Fibroblast of lung (primary cell): ENCODE measurements around the gene NUDT19. TPM values are rescaled to one million over a fixed set of nuclear protein-coding genes. Genes with fewer than 3 reads are reported as not detected.

Source experiments
- DNase-seq, 2 donors: peaks; one replicate each; pipeline versions ENCODE4 v3.0.0 to v3.0.0-alpha.2; 2010; ENCODE audit warnings: low read depth in 2 of 2
- H2AFZ ChIP-seq: 2 replicates; pipeline ENCODE4 v1.5.1; 2012; ENCODE audit warnings: low read length, control low read depth, inconsistent platforms
- H3K27ac ChIP-seq: 2 replicates; pipeline ENCODE4 v1.5.1; 2011; ENCODE audit warnings: low read length, control low read depth; ENCODE audit not compliant: insufficient read depth
- H3K27me3 ChIP-seq: 2 replicates; pipeline ENCODE4 v1.5.1; 2011; ENCODE audit warnings: mild to moderate bottlenecking, low read length; ENCODE audit not compliant: control insufficient read depth, insufficient read depth
- H3K36me3 ChIP-seq: 2 replicates; pipeline ENCODE4 v1.5.1; 2011; ENCODE audit warnings: low read length; ENCODE audit not compliant: control insufficient read depth, insufficient read depth
- H3K4me1 ChIP-seq: 2 replicates; pipeline ENCODE4 v1.5.1; 2011; ENCODE audit warnings: low read length; ENCODE audit not compliant: control insufficient read depth, insufficient read depth; ENCODE audit errors: extremely low read depth
- H3K4me2 ChIP-seq: 2 replicates; pipeline ENCODE4 v1.5.1; 2011; ENCODE audit warnings: low read length, control low read depth; ENCODE audit not compliant: insufficient read depth; ENCODE audit errors: extremely low read depth
- H3K4me3 ChIP-seq, 4 experiments: fragments of 200-600 bp in 1 of 4; sonication (generic) in 1 of 4; replicated peaks in 1 of 4; 2 replicates each; pipeline ENCODE4 v1.5.1; 2011 to 2016; ENCODE audit warnings: low read length in 4 of 4, low read depth in 3 of 4, mild to moderate bottlenecking in 3 of 4, control low read depth in 2 of 4, inconsistent platforms in 1 of 4, mixed read lengths in 1 of 4; ENCODE audit not compliant: insufficient read depth in 1 of 4; ENCODE audit errors: control extremely low read depth in 1 of 4
- H3K79me2 ChIP-seq: 2 replicates; pipeline ENCODE4 v1.5.1; 2012; ENCODE audit warnings: mild to moderate bottlenecking, low read length, inconsistent platforms; ENCODE audit not compliant: control insufficient read depth, insufficient read depth
- H3K9ac ChIP-seq: 2 replicates; pipeline ENCODE4 v1.5.1; 2011; ENCODE audit warnings: mild to moderate bottlenecking, low read length, control low read depth; ENCODE audit not compliant: insufficient read depth
- H3K9me3 ChIP-seq: 2 replicates; pipeline ENCODE4 v1.5.1; 2012; ENCODE audit warnings: low read depth, low read length; ENCODE audit not compliant: control insufficient read depth, insufficient read depth
- H4K20me1 ChIP-seq: 2 replicates; pipeline ENCODE4 v1.5.1; 2011; ENCODE audit warnings: low read length; ENCODE audit not compliant: control insufficient read depth, insufficient read depth; ENCODE audit errors: extremely low read depth
- EZH2 ChIP-seq: IDR thresholded peaks from 2 replicates; pipeline ENCODE4 v1.5.1; 2012; ENCODE audit warnings: low read length, control low read depth, mild to moderate bottlenecking; ENCODE audit errors: missing control alignments
- polyA plus RNA-seq, 2 donors: library from polyadenylated mRNA; depleted of rRNA in 1 of 2; stranded (reverse) in 1 of 2; unstranded in 1 of 2; fragments of >200 nt; gene quantifications; 2 replicates each; pipeline ENCODE4 v1.2.1, GENCODE V29; 2011 to 2012; ENCODE audit warnings: missing spikeins in 1 of 2
- total RNA-seq: library from RNA; depleted of rRNA; stranded (reverse); fragments of >200 nt; gene quantifications from 2 replicates; pipeline ENCODE4 v1.2.1, GENCODE V29; 2014
- TF ChIP-seq, protein P1 (sequence below), 2 donors: IDR thresholded peaks in 1 of 2; conservative IDR thresholded peaks in 1 of 2; 1 replicate in 1 of 2; 2 replicates in 1 of 2; pipeline ENCODE4 v1.5.1; 2011 to 2012; ENCODE audit warnings: low read length in 2 of 2, control low read depth in 1 of 2, inconsistent platforms in 1 of 2, low read depth in 1 of 2, mild to moderate bottlenecking in 1 of 2

The NUDT19 gene
- total and polyA plus RNA-seq, 2 donors (not counting 1 experiment from before 2014, with no cell fraction given): 7.8 to 8.2 TPM

DNA sequence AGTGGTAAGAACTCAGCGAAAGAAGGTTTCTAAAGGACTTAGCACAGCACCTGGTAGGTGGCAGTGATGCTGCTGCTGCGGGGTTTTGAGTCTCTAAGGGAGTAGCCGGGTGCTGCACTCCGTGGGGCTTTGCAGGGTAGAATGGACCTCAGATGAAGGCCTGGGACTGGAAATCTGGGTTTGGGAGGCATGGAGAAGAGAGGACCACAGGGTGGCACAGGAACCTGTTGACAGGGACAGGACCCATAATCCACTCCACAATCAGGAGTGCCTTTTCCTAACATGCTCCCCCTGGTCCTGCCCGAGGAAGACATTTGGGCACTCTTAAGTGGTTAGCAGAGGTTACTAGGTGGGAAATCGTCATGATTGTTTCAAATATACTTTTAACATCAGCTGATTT lies 57.7 kb downstream of the NUDT19 start:
- TF ChIP-seq, protein P1, sequence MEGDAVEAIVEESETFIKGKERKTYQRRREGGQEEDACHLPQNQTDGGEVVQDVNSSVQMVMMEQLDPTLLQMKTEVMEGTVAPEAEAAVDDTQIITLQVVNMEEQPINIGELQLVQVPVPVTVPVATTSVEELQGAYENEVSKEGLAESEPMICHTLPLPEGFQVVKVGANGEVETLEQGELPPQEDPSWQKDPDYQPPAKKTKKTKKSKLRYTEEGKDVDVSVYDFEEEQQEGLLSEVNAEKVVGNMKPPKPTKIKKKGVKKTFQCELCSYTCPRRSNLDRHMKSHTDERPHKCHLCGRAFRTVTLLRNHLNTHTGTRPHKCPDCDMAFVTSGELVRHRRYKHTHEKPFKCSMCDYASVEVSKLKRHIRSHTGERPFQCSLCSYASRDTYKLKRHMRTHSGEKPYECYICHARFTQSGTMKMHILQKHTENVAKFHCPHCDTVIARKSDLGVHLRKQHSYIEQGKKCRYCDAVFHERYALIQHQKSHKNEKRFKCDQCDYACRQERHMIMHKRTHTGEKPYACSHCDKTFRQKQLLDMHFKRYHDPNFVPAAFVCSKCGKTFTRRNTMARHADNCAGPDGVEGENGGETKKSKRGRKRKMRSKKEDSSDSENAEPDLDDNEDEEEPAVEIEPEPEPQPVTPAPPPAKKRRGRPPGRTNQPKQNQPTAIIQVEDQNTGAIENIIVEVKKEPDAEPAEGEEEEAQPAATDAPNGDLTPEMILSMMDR (conservative IDR thresholded peaks at IDR 0.05 in 1 of 2, IDR thresholded peaks at IDR 0.05 in 1 of 2; ENCODE audit: low read depth in 1 of 2, low read length in 2 of 2): no peak
- no peak for TF ChIP-seq EZH2
- DNase-seq: no peak
- no peak overlapping the region for H3K9ac ChIP-seq

DNA sequence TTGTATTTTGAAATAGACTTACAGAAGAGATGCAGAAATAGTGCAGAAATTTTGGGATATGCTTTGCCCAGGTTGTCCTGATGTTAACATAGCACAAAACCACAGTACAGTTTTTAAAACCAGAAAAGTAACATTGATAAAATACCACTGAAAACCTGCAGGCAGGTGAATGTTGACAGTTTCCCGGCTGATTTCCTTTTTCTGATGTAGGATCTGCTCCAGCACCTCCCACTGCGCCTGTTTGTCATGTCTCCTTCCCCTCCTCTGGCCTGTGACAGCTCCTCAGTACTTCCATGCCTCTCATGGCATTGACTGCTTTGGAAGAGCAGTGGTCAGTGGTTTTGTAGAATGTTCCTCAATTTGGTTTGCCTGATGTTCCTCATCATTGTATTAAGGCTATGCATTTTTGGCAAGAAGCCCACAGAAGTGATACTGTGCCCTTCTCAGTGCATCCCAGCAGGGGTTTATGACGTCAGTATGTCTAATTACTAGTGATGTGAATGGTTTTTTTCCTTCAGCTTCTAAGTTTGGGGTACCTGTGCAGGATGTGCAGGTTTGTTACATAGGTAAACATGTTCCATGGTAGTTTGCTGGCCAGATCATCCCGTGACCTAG lies 58.9 kb downstream of the NUDT19 start:
- no peaks in the 10 kb centered on the region for H3K79me2 ChIP-seq
- TF ChIP-seq, protein P1 (conservative IDR thresholded peaks at IDR 0.05 in 1 of 2, IDR thresholded peaks at IDR 0.05 in 1 of 2; ENCODE audit: low read depth in 1 of 2, low read length in 2 of 2): no peak
- TF ChIP-seq EZH2: no peak
- H3K4me2 ChIP-seq: no peak overlapping the region
- no peaks in the 10 kb centered on the region for H3K9me3 ChIP-seq
- H4K20me1 ChIP-seq: no peaks in the 10 kb centered on the region
- no peaks in the 10 kb centered on the region for H3K4me1 ChIP-seq
- no peaks in the 10 kb centered on the region for H3K27me3 ChIP-seq
- no peak for DNase-seq
- no peak overlapping the region for H3K4me3 ChIP-seq
- no peaks in the 10 kb centered on the region for H3K36me3 ChIP-seq
- no peak overlapping the region for H3K27ac ChIP-seq
- no peak overlapping the region for H3K9ac ChIP-seq
- H2AFZ ChIP-seq: no peak overlapping the region

More for the DNA sequence above, 57.7 kb downstream of the NUDT19 start:
- no peaks in the 10 kb centered on the region for H3K4me1 ChIP-seq
- no peak overlapping the region for H3K4me3 ChIP-seq
- H3K36me3 ChIP-seq: no peaks in the 10 kb centered on the region
- no peaks in the 10 kb centered on the region for H3K9me3 ChIP-seq
- no peaks in the 10 kb centered on the region for H4K20me1 ChIP-seq
- no peak overlapping the region for H2AFZ ChIP-seq
- no peaks in the 10 kb centered on the region for H3K27me3 ChIP-seq
- no peaks in the 10 kb centered on the region for H3K79me2 ChIP-seq
- H3K4me2 ChIP-seq: no peak overlapping the region
- no peak overlapping the region for H3K27ac ChIP-seq

DNA sequence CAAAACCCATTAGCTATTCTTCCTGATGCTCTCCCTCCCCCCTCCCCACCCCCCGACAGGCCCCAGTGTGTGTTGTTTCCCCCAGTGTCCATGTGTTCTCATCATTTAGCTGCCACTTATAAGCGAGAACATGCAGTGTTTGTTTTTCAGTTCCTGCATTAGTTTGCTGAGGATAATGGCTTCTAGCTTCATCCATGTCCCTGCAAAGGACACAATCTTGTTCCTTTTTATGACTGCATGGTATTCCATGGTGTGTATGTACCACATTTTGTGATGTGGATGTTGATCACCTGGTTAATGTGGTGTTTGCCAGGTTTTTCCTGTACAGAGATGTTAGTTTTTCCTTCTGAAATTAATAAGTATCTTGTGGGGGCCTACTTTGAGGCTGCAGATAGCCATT lies 59.4 kb downstream of the NUDT19 start:
- no peaks in the 10 kb centered on the region for H3K79me2 ChIP-seq
- H3K36me3 ChIP-seq: no peaks in the 10 kb centered on the region
- H2AFZ ChIP-seq: no peak overlapping the region
- no peaks in the 10 kb centered on the region for H3K4me1 ChIP-seq
- DNase-seq: no peak
- H3K4me2 ChIP-seq: no peak overlapping the region
- no peaks in the 10 kb centered on the region for H3K27me3 ChIP-seq
- no peaks in the 10 kb centered on the region for H3K9me3 ChIP-seq
- H4K20me1 ChIP-seq: no peaks in the 10 kb centered on the region
- TF ChIP-seq, protein P1 (conservative IDR thresholded peaks at IDR 0.05 in 1 of 2, IDR thresholded peaks at IDR 0.05 in 1 of 2; ENCODE audit: low read depth in 1 of 2, low read length in 2 of 2): no peak
- no peak for TF ChIP-seq EZH2
- H3K4me3 ChIP-seq: no peak overlapping the region
- H3K27ac ChIP-seq: no peak overlapping the region
- H3K9ac ChIP-seq: no peak overlapping the region
